Measurements from ENCODE around the gene PSMG4.

Gene PSMG4

DNA sequence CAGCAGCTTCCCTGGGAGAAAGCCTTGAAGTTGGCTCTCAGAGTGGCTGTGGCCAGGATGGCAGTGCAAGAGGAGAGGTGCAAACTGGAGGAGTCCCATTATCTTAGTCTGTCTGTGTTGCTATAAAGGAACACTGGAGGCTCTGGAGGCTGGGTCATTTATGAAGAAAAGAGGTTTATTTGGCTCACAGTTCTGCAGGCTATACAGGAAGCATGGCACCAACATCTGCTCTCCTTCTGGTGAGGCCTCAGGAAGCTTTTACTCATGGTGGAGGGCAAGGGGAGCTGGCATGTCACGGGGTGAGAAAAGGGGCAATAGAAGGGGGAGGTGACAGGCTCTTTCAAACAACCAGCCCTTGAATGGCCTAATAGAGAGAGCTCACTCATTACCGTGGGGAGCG, 47.1 kb downstream of the PSMG4 start:
- DNase-seq (ENCODE audit: low read depth in 4 of 4, low spot score in 1 of 4), result no peak

DNA sequence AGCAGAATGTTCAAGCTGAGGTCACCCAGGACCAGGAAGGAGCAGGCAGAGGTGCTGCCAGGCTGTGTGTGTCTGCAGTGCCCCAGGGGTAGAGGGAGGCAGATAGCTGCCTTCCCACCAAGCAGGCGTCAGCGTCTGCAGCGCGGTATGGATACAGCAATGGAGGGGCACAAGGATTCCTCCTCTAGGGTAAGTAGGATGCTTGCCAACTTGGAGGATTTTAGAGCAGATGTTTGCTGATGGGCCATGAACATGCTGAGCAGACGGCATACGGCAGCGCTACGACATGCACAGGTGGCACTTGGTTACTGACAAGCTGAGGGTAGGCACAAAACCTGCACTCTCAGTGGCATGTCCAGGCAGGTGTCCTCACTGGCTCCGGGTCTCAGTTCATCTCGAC, 48.1 kb downstream of the PSMG4 start:
- no peak for DNase-seq (ENCODE audit: low read depth in 4 of 4, low spot score in 1 of 4)

DNA sequence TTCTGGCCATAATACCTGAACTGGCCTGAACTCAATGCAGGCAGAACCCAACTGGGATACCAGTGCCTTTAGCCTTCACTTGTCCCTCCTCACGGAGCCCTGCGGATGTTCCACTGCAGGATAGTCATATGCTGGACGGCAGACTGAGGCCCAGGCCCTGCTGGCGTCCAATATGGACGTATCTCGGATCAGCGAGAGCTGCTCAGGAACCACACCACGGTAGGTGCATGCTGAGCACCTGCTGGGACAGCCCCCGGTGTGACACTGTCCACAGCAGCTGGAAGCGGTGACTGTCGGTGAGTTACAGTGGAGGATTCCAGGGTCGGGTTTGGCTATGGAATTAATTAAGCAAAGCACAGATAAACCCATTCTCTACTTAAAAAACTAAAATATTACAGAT, 48.7 kb downstream of the PSMG4 start:
- DNase-seq (ENCODE audit: low read depth in 4 of 4, low spot score in 1 of 4), result no peak

- DNase-seq (ENCODE audit: low read depth in 4 of 4, low spot score in 1 of 4), result no peak
Measured at GRCh38 chr6:3308106-3308505, 49.4 kb downstream of the PSMG4 start.

GRCh38 chr6:3309391-3310050, 50.8 kb downstream of the PSMG4 start:
- no peak for DNase-seq (ENCODE audit: low read depth in 4 of 4, low spot score in 1 of 4)

DNA sequence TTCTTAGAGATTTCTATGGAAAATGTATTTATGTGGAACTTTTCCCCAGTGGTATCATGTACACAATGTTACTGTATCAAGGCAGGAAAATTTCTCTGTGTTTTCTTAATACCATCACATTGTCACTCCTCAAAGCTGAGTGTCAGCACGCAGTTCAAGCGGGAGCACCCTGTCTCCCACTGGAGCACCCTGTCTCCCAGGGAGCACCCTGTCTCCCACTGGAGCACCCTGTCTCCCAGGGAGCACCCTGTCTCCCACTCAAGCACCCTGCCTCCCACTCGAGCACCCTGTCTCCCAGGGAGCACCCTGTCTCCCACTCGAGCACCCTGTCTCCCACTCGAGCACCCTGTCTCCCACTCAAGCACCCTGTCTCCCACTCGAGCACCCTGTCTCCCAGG, 51.3 kb downstream of the PSMG4 start:
- DNase-seq (ENCODE audit: low read depth in 4 of 4, low spot score in 1 of 4), result no peak

GRCh38 chr6:3310703-3311102, 52.0 kb downstream of the PSMG4 start:
- DNase-seq (ENCODE audit: low read depth in 4 of 4, low spot score in 1 of 4), result no peak

DNA sequence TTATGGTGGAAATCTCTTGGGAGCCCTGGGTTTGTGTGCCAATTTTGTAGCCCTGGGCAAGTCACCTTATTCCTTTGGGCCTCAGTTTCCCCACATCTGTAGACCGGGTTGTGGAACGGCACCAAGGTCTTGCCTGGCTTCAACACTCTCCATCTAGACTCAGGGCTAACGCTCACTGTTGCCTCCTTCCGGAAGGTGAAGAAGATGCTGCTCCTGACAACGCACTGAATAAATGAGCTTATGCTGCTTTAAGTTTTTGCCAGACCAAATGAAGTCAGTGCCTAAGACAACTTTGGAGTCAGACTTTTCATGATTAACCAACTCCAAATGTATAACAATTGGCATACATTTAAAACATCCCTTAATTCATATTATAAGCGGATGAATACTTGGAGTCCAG, 53.1 kb downstream of the PSMG4 start:
- DNase-seq (ENCODE audit: low read depth in 4 of 4, low spot score in 1 of 4), result no peak

DNA sequence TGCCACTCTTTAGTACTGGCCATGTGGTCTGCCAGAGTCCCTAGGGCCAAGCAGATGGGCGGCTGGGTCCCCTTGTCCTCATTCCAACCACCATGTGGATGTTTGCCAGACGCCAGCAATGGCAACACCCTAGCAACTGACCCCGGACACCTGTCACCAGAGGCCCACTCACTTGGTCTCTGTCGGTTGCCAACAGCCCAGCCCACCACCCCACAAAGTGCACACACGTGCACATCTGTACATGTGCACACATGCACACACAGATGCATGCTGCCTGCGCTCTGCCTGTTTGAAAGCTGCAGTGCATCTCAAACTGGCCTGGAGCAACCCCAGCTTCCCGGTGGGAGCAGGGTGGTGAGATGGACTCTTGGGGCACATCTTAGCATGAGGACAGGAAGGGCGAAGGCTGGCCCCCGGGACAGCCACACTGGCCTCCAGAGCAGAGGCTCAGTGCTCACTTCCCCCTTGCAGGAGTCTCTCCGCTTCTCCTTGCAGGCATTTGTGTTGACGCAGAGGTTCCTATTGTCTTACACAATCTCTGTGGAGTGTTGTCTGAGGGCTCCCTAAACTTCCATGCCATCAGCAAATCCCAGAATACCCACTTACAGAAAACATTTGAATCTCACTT, 54.0 kb downstream of the PSMG4 start:
- no peak for DNase-seq (ENCODE audit: low read depth in 4 of 4, low spot score in 1 of 4)

DNA sequence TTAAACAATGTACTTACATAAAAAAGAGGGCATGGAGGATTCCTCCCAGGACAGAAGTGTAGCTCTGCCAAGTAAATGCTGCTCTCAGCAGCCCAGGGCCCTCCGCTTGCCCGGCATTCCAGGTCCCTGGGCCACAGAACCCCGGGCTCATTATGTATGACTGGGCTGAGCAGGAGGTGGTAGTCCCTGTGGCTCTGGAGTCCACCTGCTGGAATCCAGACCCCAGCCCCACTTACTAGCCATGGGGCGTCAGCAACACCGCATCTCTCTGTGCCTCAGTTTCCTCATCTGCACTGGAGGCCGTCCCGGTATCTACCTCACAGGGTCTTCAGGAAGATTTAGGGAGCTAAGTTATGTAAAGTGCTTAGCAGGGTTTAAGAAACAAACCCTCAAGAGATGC, 55.4 kb downstream of the PSMG4 start:
- DNase-seq (ENCODE audit: low read depth in 4 of 4, low spot score in 1 of 4), result no peak

DNA sequence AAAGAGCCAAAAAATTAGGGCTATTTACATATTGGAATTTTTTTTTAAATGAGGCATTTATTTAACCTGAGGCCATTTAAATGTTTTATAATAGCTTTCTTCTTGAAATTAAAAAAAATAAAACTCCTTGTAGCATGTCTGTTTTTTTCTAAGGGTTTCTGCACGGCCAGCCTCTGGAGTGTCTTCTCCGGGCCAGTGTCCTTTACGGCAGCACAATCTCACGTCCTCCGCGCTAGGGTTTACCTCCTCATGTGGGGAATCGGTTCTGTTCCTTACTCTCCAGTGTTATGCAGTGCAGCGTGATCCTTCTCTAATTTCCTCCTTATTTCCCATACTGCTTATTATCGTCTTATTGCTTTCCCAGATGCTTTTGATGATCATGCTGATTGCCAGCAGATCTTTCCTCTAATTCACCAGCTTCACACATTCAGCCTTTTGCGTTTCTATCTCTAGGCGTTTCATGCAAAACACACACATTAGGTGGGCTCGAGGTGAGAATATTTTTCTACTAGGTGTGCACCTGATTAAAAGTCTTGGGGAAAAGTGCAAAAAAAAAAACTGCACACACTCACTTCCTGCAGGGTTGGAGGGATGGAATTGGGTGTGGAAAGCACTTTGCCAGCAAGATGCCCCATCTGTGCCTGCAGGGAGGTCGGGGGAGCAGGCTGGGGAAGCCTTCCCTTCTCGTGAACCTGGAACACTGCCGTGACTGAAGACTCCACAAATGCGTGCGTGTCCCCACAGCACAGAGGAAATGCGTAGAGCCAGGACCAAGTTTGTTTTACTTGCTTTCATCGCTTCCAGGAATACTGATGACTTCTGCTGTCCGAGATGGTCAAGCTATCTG, 56.1 kb downstream of the PSMG4 start:
- no peak for DNase-seq (ENCODE audit: low read depth in 4 of 4, low spot score in 1 of 4)

GRCh38 chr6:3315841-3316240, 57.1 kb downstream of the PSMG4 start:
- no peak for DNase-seq (ENCODE audit: low read depth in 4 of 4, low spot score in 1 of 4)

GRCh38 chr6:3316331-3316730, 57.6 kb downstream of the PSMG4 start:
- no peak for DNase-seq (ENCODE audit: low read depth in 4 of 4, low spot score in 1 of 4)

GRCh38 chr6:3316818-3317217, 58.1 kb downstream of the PSMG4 start:
- DNase-seq (ENCODE audit: low read depth in 4 of 4, low spot score in 1 of 4), result no peak
